IPS DF 4.7 (cell line): ENCODE data around the gene SPATA31A5.
"Not testable (repeated sequence)": the region's sequence is repeated elsewhere in the genome, so short reads cannot be mapped to it uniquely, and the experiment has no call there.

Experiments
- DNase-seq: peaks from one replicate; pipeline ENCODE4 v3.0.0-alpha.2; 2013; ENCODE audit warnings: low spot score; ENCODE audit errors: extremely low read depth

The SPATA31A5 gene

DNA sequence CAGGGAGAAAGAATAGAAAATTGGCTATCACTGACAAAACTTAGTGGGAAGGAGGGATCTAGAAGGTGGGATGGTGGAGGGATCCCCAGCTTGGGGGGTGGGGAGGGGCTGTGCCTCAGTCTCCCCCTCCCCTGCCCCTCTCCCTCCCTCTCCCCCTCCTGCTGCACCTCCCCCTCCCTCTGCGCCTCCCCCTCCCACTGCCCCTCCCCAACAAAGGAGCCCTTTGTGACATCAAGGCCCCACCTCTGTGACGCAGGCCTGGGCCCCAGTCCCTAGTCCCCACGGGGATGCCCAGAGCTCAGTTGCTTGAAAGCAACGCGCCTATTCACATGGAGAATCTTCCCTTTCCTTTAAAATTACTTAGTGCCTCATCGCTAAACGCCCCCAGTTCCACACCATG lies at the start of gene SPATA31A5:
Gene SPATA31A5 (plus strand): TSS at position 301 of the 400 bp plus-strand sequence. CDS start 29 bp downstream, at position 330.
- not testable (repeated sequence) for DNase-seq

DNA sequence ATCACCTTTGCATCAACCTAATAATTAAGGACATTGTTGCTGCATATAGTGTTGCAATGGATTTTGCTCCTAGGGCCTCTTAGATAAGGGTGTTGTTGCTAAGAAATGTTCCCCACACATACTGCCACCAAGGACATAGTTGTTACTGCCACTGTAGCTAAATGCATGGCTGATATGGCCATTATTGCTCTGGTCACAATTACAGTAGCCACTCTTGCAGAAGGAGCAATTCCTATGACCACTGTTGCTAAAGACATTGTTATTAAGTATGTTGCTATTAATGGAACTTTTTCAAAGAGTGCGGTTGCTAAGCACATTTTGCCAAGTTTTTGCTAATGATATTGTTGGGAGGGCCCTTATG lies 48.8 kb downstream of the SPATA31A5 start:
- DNase-seq = not testable (repeated sequence)

DNA sequence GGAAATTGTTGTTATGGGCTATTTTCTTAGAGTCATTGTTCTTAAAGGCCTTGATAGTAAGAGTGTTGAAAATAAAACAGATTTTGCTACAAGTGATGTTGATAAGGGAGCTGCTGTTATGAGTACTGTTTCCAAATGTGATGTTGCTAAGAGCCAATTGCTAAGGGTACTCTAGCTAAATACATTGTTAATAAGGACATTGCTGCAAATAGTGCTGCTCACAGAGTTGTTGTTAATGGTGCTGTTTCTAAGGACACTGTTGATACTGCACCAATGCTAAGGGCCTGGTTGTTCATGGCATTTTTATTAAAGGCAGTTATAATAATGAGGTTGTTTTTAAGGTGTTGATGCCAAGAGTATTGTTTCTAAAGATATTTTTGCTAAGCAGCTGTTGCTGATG lies 52.2 kb downstream of the SPATA31A5 start:
- DNase-seq = not testable (repeated sequence)
